ENCODE measurements around the gene CCDC34.

DNA sequence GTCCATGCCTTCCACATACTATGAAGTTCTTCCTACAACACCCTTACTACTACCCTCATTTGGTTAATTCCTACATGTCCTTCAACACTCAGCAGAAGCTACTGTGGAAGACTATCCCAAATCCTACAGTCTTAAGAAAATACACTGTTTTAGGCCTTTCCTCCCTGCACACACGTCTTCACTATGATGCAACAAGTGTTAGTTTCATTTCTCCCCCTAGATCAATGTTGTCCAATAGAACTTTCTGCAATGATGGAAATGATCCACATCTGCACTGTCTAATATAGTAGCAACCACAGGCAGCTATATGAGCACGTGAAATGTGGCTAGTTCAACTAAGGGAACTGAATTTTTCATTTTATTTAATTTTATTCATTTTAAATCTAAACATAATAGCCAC is 46.7 kb upstream of the CCDC34 start:
- TF ChIP-seq, protein P1, sequence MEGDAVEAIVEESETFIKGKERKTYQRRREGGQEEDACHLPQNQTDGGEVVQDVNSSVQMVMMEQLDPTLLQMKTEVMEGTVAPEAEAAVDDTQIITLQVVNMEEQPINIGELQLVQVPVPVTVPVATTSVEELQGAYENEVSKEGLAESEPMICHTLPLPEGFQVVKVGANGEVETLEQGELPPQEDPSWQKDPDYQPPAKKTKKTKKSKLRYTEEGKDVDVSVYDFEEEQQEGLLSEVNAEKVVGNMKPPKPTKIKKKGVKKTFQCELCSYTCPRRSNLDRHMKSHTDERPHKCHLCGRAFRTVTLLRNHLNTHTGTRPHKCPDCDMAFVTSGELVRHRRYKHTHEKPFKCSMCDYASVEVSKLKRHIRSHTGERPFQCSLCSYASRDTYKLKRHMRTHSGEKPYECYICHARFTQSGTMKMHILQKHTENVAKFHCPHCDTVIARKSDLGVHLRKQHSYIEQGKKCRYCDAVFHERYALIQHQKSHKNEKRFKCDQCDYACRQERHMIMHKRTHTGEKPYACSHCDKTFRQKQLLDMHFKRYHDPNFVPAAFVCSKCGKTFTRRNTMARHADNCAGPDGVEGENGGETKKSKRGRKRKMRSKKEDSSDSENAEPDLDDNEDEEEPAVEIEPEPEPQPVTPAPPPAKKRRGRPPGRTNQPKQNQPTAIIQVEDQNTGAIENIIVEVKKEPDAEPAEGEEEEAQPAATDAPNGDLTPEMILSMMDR (conservative IDR thresholded peaks at IDR 0.05 in 1 of 2, IDR thresholded peaks at IDR 0.05 in 1 of 2; ENCODE audit: extremely low read depth in 1 of 2, insufficient read depth in 1 of 2, low read depth in 1 of 2, low read length in 2 of 2): no peak
- no peak for TF ChIP-seq EZH2 (IDR thresholded peaks at IDR 0.05; ENCODE audit: borderline replicate concordance, low read length)

Measured in mammary epithelial cell (primary cell).